GM12801 (cell line): ENCODE results near the gene PIGS.

Experiments
- CTCF ChIP-seq: IDR thresholded peaks from one replicate; pipeline ENCODE4 v1.5.1; 2011; ENCODE audit warnings: control low read depth; ENCODE audit not compliant: insufficient read length; ENCODE audit errors: extremely low read depth

The PIGS gene

GRCh38 chr17:28526381-28526780, 44.9 kb downstream of the PIGS start:
- no peak for TF ChIP-seq CTCF

GRCh38 chr17:28524476-28525424, 46.6 kb downstream of the PIGS start:
- no peak for TF ChIP-seq CTCF

- no peak for TF ChIP-seq CTCF
These were observed 47.4 kb downstream of the PIGS start for GRCh38 chr17:28523876-28524275.

GRCh38 chr17:28523186-28523585, 48.1 kb downstream of the PIGS start:
- no peak for TF ChIP-seq CTCF

- no peak for TF ChIP-seq CTCF
These were observed 49.8 kb downstream of the PIGS start for GRCh38 chr17:28521311-28522085.

GRCh38 chr17:28520687-28521086, 50.6 kb downstream of the PIGS start:
- TF ChIP-seq CTCF = no peak

- TF ChIP-seq CTCF = no peak
These were observed 52.1 kb downstream of the PIGS start for GRCh38 chr17:28519236-28519635.
